H1 (cell line): ENCODE data around the gene PMPCB. TPM values are rescaled to one million over a fixed set of nuclear protein-coding genes. Genes with fewer than 3 reads are reported as not detected.
A peak's percentile ranks its signal among the peaks of the same experiment; 100 is the strongest.

Experiments used
- ATF2 ChIP-seq: IDR thresholded peaks from 2 replicates; pipeline ENCODE4 v1.6.1; 2012; ENCODE audit warnings: low read length, inconsistent platforms
- BRCA1 ChIP-seq: IDR thresholded peaks from 2 replicates; pipeline ENCODE4 v1.6.1; 2012; ENCODE audit warnings: low read depth, low read length, improper control_type of control experiment
- EGR1 ChIP-seq: IDR thresholded peaks from 2 replicates; pipeline ENCODE4 v1.6.1; 2011; ENCODE audit warnings: low read depth, low read length, borderline replicate concordance
- EP300 ChIP-seq, 2 experiments: IDR thresholded peaks; 1 replicate in 1 of 2; 2 replicates in 1 of 2; pipeline ENCODE4 v1.6.1; 2011 to 2012; ENCODE audit warnings: low read depth in 2 of 2, low read length in 2 of 2, mild to moderate bottlenecking in 2 of 2, borderline replicate concordance in 1 of 2, inconsistent platforms in 1 of 2, moderate library complexity in 1 of 2
- GABPA ChIP-seq: IDR thresholded peaks from 2 replicates; pipeline ENCODE4 v1.6.1; 2011; ENCODE audit warnings: mild to moderate bottlenecking, low read length, moderate library complexity, borderline replicate concordance; ENCODE audit not compliant: insufficient read depth
- KDM4A ChIP-seq: IDR thresholded peaks from one replicate; pipeline ENCODE4 v1.7.1; 2012; ENCODE audit warnings: low read depth, mild to moderate bottlenecking, moderate library complexity, low read length, inconsistent platforms; ENCODE audit not compliant: severe bottlenecking
- KDM5A ChIP-seq: fragments of 200-600 bp; IDR thresholded peaks from 2 replicates; pipeline ENCODE4 v1.7.1; 2012; ENCODE audit warnings: mild to moderate bottlenecking, low read length, inconsistent platforms, mixed read lengths
- MAFK ChIP-seq: IDR thresholded peaks from 2 replicates; pipeline ENCODE4 v1.6.1; 2012; ENCODE audit warnings: low read depth, mild to moderate bottlenecking, improper control_type of control experiment, low read length
- PHF8 ChIP-seq: fragments of 200-600 bp; sonication (generic); conservative IDR thresholded peaks from 2 replicates; pipeline ENCODE4 v1.7.1; 2012; ENCODE audit warnings: low read depth, mild to moderate bottlenecking, inconsistent platforms, low read length, moderate library complexity
- POLR2A ChIP-seq, 2 experiments: IDR thresholded peaks; 1 replicate in 1 of 2; 2 replicates in 1 of 2; pipeline ENCODE4 v1.6.1; 2011; ENCODE audit warnings: low read depth in 2 of 2, low read length in 2 of 2, mild to moderate bottlenecking in 2 of 2; ENCODE audit errors: control extremely low read depth in 1 of 2
- RBBP5 ChIP-seq: IDR thresholded peaks from 2 replicates; pipeline ENCODE4 v1.7.1; 2012; ENCODE audit warnings: low read depth, mild to moderate bottlenecking, inconsistent platforms, low read length, moderate library complexity, borderline replicate concordance
- SAP30 ChIP-seq: fragments of 300-600 bp; sonication (generic); IDR thresholded peaks from 2 replicates; pipeline ENCODE4 v1.7.1; 2012; ENCODE audit warnings: low read length, moderate library complexity, mild to moderate bottlenecking, inconsistent platforms; ENCODE audit not compliant: insufficient read depth, insufficient replicate concordance
- SIN3A ChIP-seq, 2 experiments: IDR thresholded peaks in 1 of 2; conservative IDR thresholded peaks in 1 of 2; 2 replicates each; pipeline ENCODE4 v1.6.1; 2011 to 2012; ENCODE audit warnings: low read length in 2 of 2, improper control_type of control experiment in 1 of 2, low read depth in 1 of 2, mild to moderate bottlenecking in 1 of 2
- SIX5 ChIP-seq: IDR thresholded peaks from 2 replicates; pipeline ENCODE4 v1.6.1; 2011; ENCODE audit warnings: mild to moderate bottlenecking, low read depth, low read length
- SP1 ChIP-seq: IDR thresholded peaks from 2 replicates; pipeline ENCODE4 v1.6.1; 2011; ENCODE audit warnings: low read depth, low read length
- TAF1 ChIP-seq: IDR thresholded peaks from 2 replicates; pipeline ENCODE4 v1.6.1; 2011; ENCODE audit warnings: mild to moderate bottlenecking, low read depth, low read length
- TAF7 ChIP-seq: optimal IDR thresholded peaks from 2 replicates; pipeline ENCODE3; 2011; ENCODE audit warnings: low read depth, mild to moderate bottlenecking, inconsistent platforms, low read length, moderate library complexity, borderline replicate concordance
- TCF12 ChIP-seq: IDR thresholded peaks from 2 replicates; pipeline ENCODE4 v1.6.1; 2011; ENCODE audit warnings: low read depth, mild to moderate bottlenecking, low read length
- polyA plus RNA-seq, 7 experiments: library from polyadenylated mRNA; depleted of rRNA in 3 of 7; stranded (reverse) in 5 of 7; unstranded in 2 of 7; fragments of >200 nt in 5 of 7; fragments of 200-250 nt in 2 of 7; gene quantifications; 1 replicate in 5 of 7; 2 replicates in 1 of 7; 4 replicates in 1 of 7; pipeline versions ENCODE4 v1.2.1 to v1.2.3, GENCODE V29; 2011 to 2013; ENCODE audit warnings: missing spikeins in 2 of 7, mixed read lengths in 2 of 7
- total RNA-seq: library from RNA; stranded (reverse); fragmentation: NEBNext Ultra II Directional; extraction: Animal tissue kit (Norgen Biotek cat#: 25700); gene quantifications from 2 replicates; pipeline ENCODE4 v1.2.1, GENCODE V29; 2021
- TF ChIP-seq, protein P1 (sequence below): IDR thresholded peaks from 2 replicates; pipeline ENCODE4 v1.6.1; 2012; ENCODE audit warnings: inconsistent platforms
- TF ChIP-seq, protein P2 (sequence below): IDR thresholded peaks from 2 replicates; pipeline ENCODE4 v1.6.1; 2011; ENCODE audit warnings: low read length, improper control_type of control experiment

Gene PMPCB
- total and polyA plus RNA-seq, 2 of the 8 experiments (the other 6 are each of a cell fraction or from before 2014, with no cell fraction given): 60.6 to 83.5 TPM

- TF ChIP-seq ATF2 (peak; percentile 75), TAF7 (peak; percentile 68), TCF12 (0 out of 2 replicates have a peak, but pooled peaks have one; percentile 25), KDM4A (peak; percentile 86), EGR1 (peak; percentile 88), MAFK (peak; percentile 62; the same call in 1 of the 2 replicates), RBBP5 (peak; percentile 82), SAP30 (no peak), SIX5 (peak; percentile 23; the same call in 1 of the 2 replicates), BRCA1 (no peak), PHF8 (peak; percentile 90), POLR2A (IDR thresholded peaks at IDR 0.05; ENCODE audit: control extremely low read depth in 1 of 2, low read depth in 2 of 2, low read length in 2 of 2) (peak; percentile 79 to 91), SP1 (peak; percentile 63), KDM5A (no peak; the same call in none of the 2 replicates), EP300 (IDR thresholded peaks at IDR 0.05; ENCODE audit: borderline replicate concordance in 1 of 2, low read depth in 2 of 2, low read length in 2 of 2) (peak in 1 of 2 experiments; percentile 66; a peak in 1 of 3 replicates), GABPA (peak; percentile 95; the same call in 1 of the 2 replicates), SIN3A (conservative IDR thresholded peaks at IDR 0.05 in 1 of 2, IDR thresholded peaks at IDR 0.05 in 1 of 2; ENCODE audit: low read depth in 1 of 2, low read length in 2 of 2) (peak; percentile 92 to 95), TAF1 (peak; percentile 96)
- TF ChIP-seq, protein P1, sequence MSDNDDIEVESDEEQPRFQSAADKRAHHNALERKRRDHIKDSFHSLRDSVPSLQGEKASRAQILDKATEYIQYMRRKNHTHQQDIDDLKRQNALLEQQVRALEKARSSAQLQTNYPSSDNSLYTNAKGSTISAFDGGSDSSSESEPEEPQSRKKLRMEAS: peak; percentile 94
- TF ChIP-seq, protein P2, sequence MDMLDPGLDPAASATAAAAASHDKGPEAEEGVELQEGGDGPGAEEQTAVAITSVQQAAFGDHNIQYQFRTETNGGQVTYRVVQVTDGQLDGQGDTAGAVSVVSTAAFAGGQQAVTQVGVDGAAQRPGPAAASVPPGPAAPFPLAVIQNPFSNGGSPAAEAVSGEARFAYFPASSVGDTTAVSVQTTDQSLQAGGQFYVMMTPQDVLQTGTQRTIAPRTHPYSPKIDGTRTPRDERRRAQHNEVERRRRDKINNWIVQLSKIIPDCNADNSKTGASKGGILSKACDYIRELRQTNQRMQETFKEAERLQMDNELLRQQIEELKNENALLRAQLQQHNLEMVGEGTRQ: 0 out of 2 replicates have a peak, but pooled peaks have one; percentile 1
Measured at GRCh38 chr7:103344453-103345149, 47.4 kb downstream of the PMPCB start, which contains the start of gene DNAJC2 (continued).
